Stomach (tissue), 4 donors: ENCODE data around the gene TNRC18.

Experiments
- POLR2A ChIP-seq, 4 donors: fragments of 450-650 bp; IDR thresholded peaks; one replicate each; pipeline ENCODE4 v1.6.1; 2016; ENCODE audit warnings: antibody characterized with exemption in 4 of 4, control low read depth in 2 of 4, mild to moderate bottlenecking in 1 of 4, moderate library complexity in 1 of 4
- POLR2AphosphoS5 ChIP-seq, 3 donors: sonication (generic); formaldehyde crosslinking; IDR thresholded peaks; one replicate each; pipeline ENCODE4 v1.6.1; 2016; ENCODE audit warnings: antibody characterized with exemption in 3 of 3
- TF ChIP-seq, protein P1 (sequence below), 7 experiments: fragments of 450-650 bp in 4 of 7; fragments of 200-600 bp in 3 of 7; sonication (generic) in 3 of 7; IDR thresholded peaks; one replicate each; pipeline ENCODE4 v1.5.1; 2016 to 2019; ENCODE audit warnings: antibody characterized with exemption in 7 of 7, control low read depth in 2 of 7, mild to moderate bottlenecking in 1 of 7

- TF ChIP-seq, protein P1, sequence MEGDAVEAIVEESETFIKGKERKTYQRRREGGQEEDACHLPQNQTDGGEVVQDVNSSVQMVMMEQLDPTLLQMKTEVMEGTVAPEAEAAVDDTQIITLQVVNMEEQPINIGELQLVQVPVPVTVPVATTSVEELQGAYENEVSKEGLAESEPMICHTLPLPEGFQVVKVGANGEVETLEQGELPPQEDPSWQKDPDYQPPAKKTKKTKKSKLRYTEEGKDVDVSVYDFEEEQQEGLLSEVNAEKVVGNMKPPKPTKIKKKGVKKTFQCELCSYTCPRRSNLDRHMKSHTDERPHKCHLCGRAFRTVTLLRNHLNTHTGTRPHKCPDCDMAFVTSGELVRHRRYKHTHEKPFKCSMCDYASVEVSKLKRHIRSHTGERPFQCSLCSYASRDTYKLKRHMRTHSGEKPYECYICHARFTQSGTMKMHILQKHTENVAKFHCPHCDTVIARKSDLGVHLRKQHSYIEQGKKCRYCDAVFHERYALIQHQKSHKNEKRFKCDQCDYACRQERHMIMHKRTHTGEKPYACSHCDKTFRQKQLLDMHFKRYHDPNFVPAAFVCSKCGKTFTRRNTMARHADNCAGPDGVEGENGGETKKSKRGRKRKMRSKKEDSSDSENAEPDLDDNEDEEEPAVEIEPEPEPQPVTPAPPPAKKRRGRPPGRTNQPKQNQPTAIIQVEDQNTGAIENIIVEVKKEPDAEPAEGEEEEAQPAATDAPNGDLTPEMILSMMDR (IDR thresholded peaks at IDR 0.05), result no peak
- peak in 2 of 3 donors; percentile 14 to 17 for TF ChIP-seq POLR2AphosphoS5 (IDR thresholded peaks at IDR 0.05)
- no peak for TF ChIP-seq POLR2A (IDR thresholded peaks at IDR 0.05)
Observed at GRCh38 chr7:5428478-5429252, 5.0 kb upstream of the TNRC18 start.
